Right lobe of liver (tissue), 4 donors: Measurements from ENCODE around the gene HSPA12A.

Source experiments
- CTCF ChIP-seq, 4 donors: fragments of 200-600 bp in 3 of 4; fragments of 450-650 bp in 1 of 4; IDR thresholded peaks; one replicate each; pipeline versions ENCODE4 v1.5.1 to v1.8.0; 2016 to 2022; ENCODE audit warnings: antibody characterized with exemption in 4 of 4, mild to moderate bottlenecking in 2 of 4
- POLR2A ChIP-seq: fragments of 450-650 bp; IDR thresholded peaks from one replicate; pipeline ENCODE4 v1.6.1; 2017; ENCODE audit warnings: antibody characterized with exemption, mild to moderate bottlenecking
- donor health status: DM: no; HTN: no; CAD: no.
- donor health status: DM: no; HTN: no; CAD: no.
- donor health status: DM: no; HTN: yes; CAD: no.

GRCh38 chr10:116787893-116788665, 45.7 kb upstream of the HSPA12A start:
- peak; percentile 90 to 99 (median 99) for TF ChIP-seq CTCF (IDR thresholded peaks at IDR 0.05)
- no peak for TF ChIP-seq POLR2A
